GM10248 (cell line): ENCODE data around the gene SPOCD1.

Experiments used
- CTCF ChIA-PET: fragments of 300-600 bp; sonication (Branson Sonifier 250); formaldehyde crosslinking; extraction: SDS; loops from one replicate; lab custom pipeline; 2021; ENCODE audit warnings: antibody characterized with exemption; lab: Yijun Ruan, JAX
- POLR2A ChIA-PET: fragments of 350-650 bp; sonication (Branson Sonifier 250); formaldehyde crosslinking; extraction: SDS; loops from one replicate; lab custom pipeline; 2020; ENCODE audit warnings: antibody characterized with exemption; lab: Yijun Ruan, JAX
- DNase-seq: peaks from one replicate; pipeline ENCODE4 v3.0.0; 2012; ENCODE audit errors: extremely low spot score
- CTCF ChIP-seq: IDR thresholded peaks from 2 replicates; pipeline ENCODE4 v1.5.1; 2012; ENCODE audit warnings: mild to moderate bottlenecking, low read depth; ENCODE audit errors: extremely low read depth, missing control alignments, control extremely low read depth

Gene SPOCD1

GRCh38 chr1:31790641-31791091, 25.2 kb downstream of the SPOCD1 start:
- DNase-seq = no peak
- ChIA-PET CTCF (interaction anchor here (1.0 to 4.5 kb wide), 8 partner anchors 9 to 608 kb away, joined by 3 to 87 read pairs (median 13); partner anchors contain the start of gene ADGRB2), POLR2A (no interaction called here)
- TF ChIP-seq CTCF = no peak

- POLR2A ChIA-PET = no interaction called here
- no peak for DNase-seq
- no peak for TF ChIP-seq CTCF
- CTCF ChIA-PET = interaction anchor here (0.9 to 4.5 kb wide), 22 partner anchors 9 to 607 kb away, joined by 3 to 87 read pairs (median 9); partner anchors contain the start of genes ADGRB2, COL16A1, PEF1 and SPOCD1
Measured at GRCh38 chr1:31790140-31790539, 25.7 kb downstream of the SPOCD1 start.

GRCh38 chr1:31789259-31790065, 26.4 kb downstream of the SPOCD1 start:
- peak; percentile 97 for DNase-seq
- ChIA-PET POLR2A (interaction anchor here (0.6 to 1.0 kb wide), 2 partner anchors 46 to 112 kb away, joined by 4 read pairs; no protein-coding TSS in a partner anchor), CTCF (interaction anchor here (0.5 to 4.5 kb wide), 53 partner anchors 10 to 606 kb away, joined by 3 to 87 read pairs (median 4); partner anchors contain the start of genes ADGRB2, COL16A1, PEF1 and SPOCD1)
- peak; percentile 99 for TF ChIP-seq CTCF

GRCh38 chr1:31788825-31789256, 27.0 kb downstream of the SPOCD1 start:
- TF ChIP-seq CTCF = no peak
- ChIA-PET POLR2A (interaction anchor here (0.6 to 1.0 kb wide), 3 partner anchors 27 to 113 kb away, joined by 4 to 5 read pairs (median 4); no protein-coding TSS in a partner anchor), CTCF (interaction anchor here (0.7 to 4.5 kb wide), 53 partner anchors 10 to 606 kb away, joined by 3 to 87 read pairs (median 4); partner anchors contain the start of genes ADGRB2, COL16A1, KHDRBS1 and PEF1)
- DNase-seq = no peak

GRCh38 chr1:31788138-31788824, 27.5 kb downstream of the SPOCD1 start:
- peak; percentile 98 for DNase-seq
- ChIA-PET CTCF (interaction anchor here (0.7 to 4.5 kb wide), 38 partner anchors 10 to 492 kb away, joined by 3 to 87 read pairs (median 5); partner anchors contain the start of genes ADGRB2, COL16A1, KHDRBS1 and PEF1), POLR2A (interaction anchor here (0.6 to 1.0 kb wide), 2 partner anchors 27 to 47 kb away, joined by 4 to 5 read pairs; no protein-coding TSS in a partner anchor)
- no peak for TF ChIP-seq CTCF

GRCh38 chr1:31787786-31788137, 28.1 kb downstream of the SPOCD1 start:
- no peak for TF ChIP-seq CTCF
- CTCF ChIA-PET = interaction anchor here (0.9 to 4.5 kb wide), 18 partner anchors 10 to 491 kb away, joined by 3 to 87 read pairs (median 12); partner anchors contain the start of genes ADGRB2, SNRNP40 and ZCCHC17
- DNase-seq = no peak
- POLR2A ChIA-PET = no interaction called here
